SKM-1 treated with dmso at 0.1 percent for 144 hours (cell line): Measurements from ENCODE around the gene IL3RA.
"Not testable (repeated sequence)": the region's sequence is repeated elsewhere in the genome, so short reads cannot be mapped to it uniquely, and the experiment has no call there.

Experiments used
- DNase-seq: peaks from one replicate; lab custom pipeline; 2025; ENCODE audit not compliant: unreplicated experiment; lab: John Stamatoyannopoulos, UW

IL3RA gene

GRCh38 chrX:1421433-1422134, 85.0 kb downstream of the IL3RA start:
- DNase-seq = no peak

DNA sequence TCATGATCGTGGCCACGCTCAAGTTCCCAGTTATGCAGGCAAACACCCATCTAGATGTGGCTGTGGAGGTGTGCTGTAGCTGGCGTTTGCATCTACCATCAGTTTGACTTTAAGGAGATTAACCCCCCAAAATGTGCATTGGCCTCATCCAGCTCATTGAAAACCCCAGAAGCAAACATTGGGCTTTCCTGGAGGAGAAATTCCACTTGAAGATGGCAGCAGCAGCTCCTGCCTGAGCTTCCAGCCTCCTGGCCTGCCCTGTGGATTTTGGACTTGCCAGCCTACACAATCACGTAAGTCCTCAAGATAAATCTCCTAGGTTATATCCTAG, 85.5 kb downstream of the IL3RA start:
- DNase-seq = no peak

DNA sequence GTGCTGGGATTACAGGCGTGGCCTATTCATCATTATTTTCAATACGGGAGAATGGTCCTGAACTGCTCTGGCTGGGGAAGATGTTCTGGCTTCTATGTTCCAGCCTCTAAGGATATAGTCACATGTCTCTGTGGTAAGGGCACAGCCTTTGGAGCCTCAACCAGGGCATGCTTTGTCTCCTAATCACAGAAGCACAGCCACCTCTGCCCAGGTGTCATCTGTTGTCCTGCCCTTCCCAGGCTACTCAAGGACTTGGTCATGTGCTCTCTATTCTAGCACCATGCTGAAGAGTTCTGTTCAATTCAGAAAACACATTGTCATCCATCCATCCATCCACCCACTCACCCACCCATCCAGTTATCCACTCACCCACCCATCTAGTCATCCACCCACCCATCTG, 86.6 kb downstream of the IL3RA start:
- DNase-seq = no peak

GRCh38 chrX:1424147-1424851, 87.7 kb downstream of the IL3RA start:
- DNase-seq = no peak

- no peak for DNase-seq
Observed at GRCh38 chrX:1425381-1425780, 88.8 kb downstream of the IL3RA start.

- not testable (repeated sequence) for DNase-seq
Observed at GRCh38 chrX:1426321-1426720, 89.7 kb downstream of the IL3RA start.

GRCh38 chrX:1427756-1428155, 91.2 kb downstream of the IL3RA start:
- DNase-seq = no peak

DNA sequence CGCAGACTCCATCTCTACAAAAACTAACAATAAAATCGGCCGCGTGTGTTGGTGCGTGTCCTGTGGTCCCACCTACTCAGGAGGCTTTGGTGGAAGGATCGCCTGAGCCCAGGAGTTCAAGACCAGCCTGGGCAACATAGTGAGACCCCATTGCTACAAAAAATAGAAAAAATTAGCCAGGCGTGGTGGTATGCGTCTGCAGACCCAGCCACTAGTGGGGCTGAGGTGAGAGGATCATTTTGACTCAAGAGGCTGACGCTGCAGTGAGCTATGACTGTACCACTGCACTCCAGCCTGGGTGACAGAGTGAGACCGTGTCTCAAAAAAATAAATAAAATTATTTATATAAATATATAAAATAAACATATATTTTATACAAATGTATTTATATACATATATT, 93.9 kb downstream of the IL3RA start:
- no peak for DNase-seq
